Measurements from ENCODE around the gene RPRD1B. TPM values are rescaled to one million over a fixed set of nuclear protein-coding genes. Genes with fewer than 3 reads are reported as not detected.
"Not testable (repeated sequence)": the region's sequence is repeated elsewhere in the genome, so short reads cannot be mapped to it uniquely, and the experiment has no call there.

The RPRD1B gene
- polyA plus RNA-seq, 1 experiment: 23.7 TPM

GRCh38 chr20:38007526-38007925 lies 26.0 kb upstream of the RPRD1B start:
- no peak overlapping the region for H3K4me3 ChIP-seq (ENCODE audit: low read depth, low read length)
- no peaks in the 10 kb centered on the region for H3K27me3 ChIP-seq (ENCODE audit: control insufficient read depth, insufficient read depth, low read length)
- H3K9me3 ChIP-seq (ENCODE audit: control insufficient read depth, insufficient read depth, low read length): no peaks in the 10 kb centered on the region
- ChIA-PET POLR2A (interaction anchor here (0.6 kb wide), 1 partner anchor 1211 kb away, joined by 3 read pairs; no protein-coding TSS in a partner anchor), CTCF (interaction anchor here (1.2 kb wide), 1 partner anchor 15 kb away, joined by 5 read pairs; no protein-coding TSS in a partner anchor)
- H3K27ac ChIP-seq (ENCODE audit: low read depth, low read length): no peak overlapping the region
- no peak for DNase-seq (ENCODE audit: low read depth, low spot score)
- no peak for TF ChIP-seq CTCF (IDR thresholded peaks at IDR 0.05; ENCODE audit: low read depth, low read length)

DNA sequence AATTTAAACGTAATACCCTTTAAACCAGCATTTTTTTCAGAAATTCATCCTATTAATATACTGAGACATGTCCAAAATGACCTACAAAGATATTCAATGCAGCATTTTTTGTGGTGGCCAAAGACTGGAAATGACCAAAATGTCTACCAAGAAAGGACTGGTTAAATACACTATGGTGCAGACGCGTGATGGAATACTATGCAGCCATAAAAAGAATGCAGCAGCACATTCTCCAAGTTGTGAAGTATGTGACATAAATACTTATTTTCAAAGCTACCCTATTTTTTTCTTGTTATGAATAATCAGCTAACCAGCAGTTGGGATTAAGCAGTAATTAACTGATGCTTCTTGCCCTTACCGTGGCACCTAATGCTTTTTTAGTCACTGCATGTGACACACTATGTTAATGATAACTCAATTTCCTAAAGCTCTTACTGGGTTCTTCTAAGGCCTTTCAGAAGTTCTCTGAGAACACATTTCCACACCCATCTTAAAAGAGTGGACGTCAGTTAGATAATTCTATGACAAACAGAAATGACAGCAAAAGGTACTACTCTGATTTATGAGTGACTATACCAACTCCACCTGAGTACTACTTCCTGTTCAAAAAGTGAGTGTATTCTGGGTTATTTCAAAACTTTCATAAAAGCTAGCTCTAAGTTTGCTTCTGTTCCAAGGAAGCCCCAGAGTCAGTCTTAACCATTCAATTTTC lies 25.2 kb upstream of the RPRD1B start:
- Histone ChIP-seq H3K4me3 (ENCODE audit: low read depth, low read length) (no peak overlapping the region), H3K9me3 (ENCODE audit: control insufficient read depth, insufficient read depth, low read length) (no peaks in the 10 kb centered on the region), H3K27me3 (ENCODE audit: control insufficient read depth, insufficient read depth, low read length) (no peaks in the 10 kb centered on the region), H3K27ac (ENCODE audit: low read depth, low read length) (no peak overlapping the region)
- no peak for TF ChIP-seq CTCF (IDR thresholded peaks at IDR 0.05; ENCODE audit: low read depth, low read length)
- DNase-seq (ENCODE audit: low read depth, low spot score): no peak
- ChIA-PET CTCF (interaction anchor here (1.2 to 3.1 kb wide), 2 partner anchors 16 to 444 kb away, joined by 5 to 11 read pairs; no protein-coding TSS in a partner anchor), POLR2A (no interaction called here)

GRCh38 chr20:38009416-38009815 lies 24.1 kb upstream of the RPRD1B start:
- H3K4me3 ChIP-seq (ENCODE audit: low read depth, low read length); H3K9me3 ChIP-seq (ENCODE audit: control insufficient read depth, insufficient read depth, low read length); DNase-seq (ENCODE audit: low read depth, low spot score); H3K27me3 ChIP-seq (ENCODE audit: control insufficient read depth, insufficient read depth, low read length); POLR2A ChIA-PET; H3K27ac ChIP-seq (ENCODE audit: low read depth, low read length): not testable (repeated sequence)
- CTCF ChIA-PET: interaction anchor here (1.7 to 3.1 kb wide), 2 partner anchors 211 to 445 kb away, joined by 3 to 11 read pairs; no protein-coding TSS in a partner anchor

DNA sequence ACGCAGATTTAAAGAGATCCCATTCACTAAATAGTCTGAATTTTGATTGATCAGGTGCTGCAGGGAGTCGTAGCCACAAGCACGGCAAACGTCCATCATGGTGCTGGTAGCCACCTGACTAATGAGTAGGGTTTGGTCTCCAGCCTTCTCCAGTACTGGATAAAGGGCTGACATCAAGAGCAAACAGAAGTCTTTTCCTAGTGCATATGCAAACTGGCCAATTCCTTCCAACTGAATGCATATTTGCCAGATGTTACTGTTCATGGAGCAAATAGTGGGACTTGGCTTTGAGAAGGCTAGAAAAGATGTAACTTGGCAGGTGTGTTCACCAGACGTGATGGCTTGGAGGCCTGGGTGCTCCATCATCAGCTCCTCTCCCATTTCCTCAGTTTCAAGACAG lies 21.9 kb upstream of the RPRD1B start:
- no peak overlapping the region for H3K4me3 ChIP-seq (ENCODE audit: low read depth, low read length)
- H3K27me3 ChIP-seq (ENCODE audit: control insufficient read depth, insufficient read depth, low read length): no peaks in the 10 kb centered on the region
- TF ChIP-seq CTCF (IDR thresholded peaks at IDR 0.05; ENCODE audit: low read depth, low read length): no peak
- no peak for DNase-seq (ENCODE audit: low read depth, low spot score)
- ChIA-PET CTCF (no interaction called here), POLR2A (no interaction called here)
- no peaks in the 10 kb centered on the region for H3K9me3 ChIP-seq (ENCODE audit: control insufficient read depth, insufficient read depth, low read length)
- H3K27ac ChIP-seq (ENCODE audit: low read depth, low read length): no peak overlapping the region

GRCh38 chr20:38012332-38012731 lies 21.2 kb upstream of the RPRD1B start:
- DNase-seq (ENCODE audit: low read depth, low spot score): no peak
- Histone ChIP-seq H3K27me3 (ENCODE audit: control insufficient read depth, insufficient read depth, low read length) (no peaks in the 10 kb centered on the region), H3K9me3 (ENCODE audit: control insufficient read depth, insufficient read depth, low read length) (peaks cover 2% of the 10 kb centered on the region), H3K4me3 (ENCODE audit: low read depth, low read length) (no peak overlapping the region), H3K27ac (ENCODE audit: low read depth, low read length) (no peak overlapping the region)
- TF ChIP-seq CTCF (IDR thresholded peaks at IDR 0.05; ENCODE audit: low read depth, low read length): no peak
- ChIA-PET CTCF (interaction anchor here (0.6 kb wide), 1 partner anchor 20 kb away, joined by 3 read pairs; no protein-coding TSS in a partner anchor), POLR2A (no interaction called here)
